ENCODE data around the gene PLA2G12A.

- TF ChIP-seq EZH2 (IDR thresholded peaks at IDR 0.05; ENCODE audit: insufficient read depth, poor library complexity, severe bottlenecking), result no peak
- TF ChIP-seq EZH2phosphoT487 (IDR thresholded peaks at IDR 0.05; ENCODE audit: insufficient read depth, low read depth), result no peak
Observed at GRCh38 chr4:109665783-109666485, 63.9 kb downstream of the PLA2G12A start.

Measured in GM23248 (cell line).